HG03457 (cell line): ENCODE measurements around the gene SLC9C1.

Source experiments
- ATAC-seq: cut with Tn5 transposase; IDR thresholded peaks from one replicate; pipeline ENCODE4 v1.9.1; 2021; ENCODE audit warnings: moderate number of reproducible peaks; ENCODE audit not compliant: unreplicated experiment

The SLC9C1 gene

DNA sequence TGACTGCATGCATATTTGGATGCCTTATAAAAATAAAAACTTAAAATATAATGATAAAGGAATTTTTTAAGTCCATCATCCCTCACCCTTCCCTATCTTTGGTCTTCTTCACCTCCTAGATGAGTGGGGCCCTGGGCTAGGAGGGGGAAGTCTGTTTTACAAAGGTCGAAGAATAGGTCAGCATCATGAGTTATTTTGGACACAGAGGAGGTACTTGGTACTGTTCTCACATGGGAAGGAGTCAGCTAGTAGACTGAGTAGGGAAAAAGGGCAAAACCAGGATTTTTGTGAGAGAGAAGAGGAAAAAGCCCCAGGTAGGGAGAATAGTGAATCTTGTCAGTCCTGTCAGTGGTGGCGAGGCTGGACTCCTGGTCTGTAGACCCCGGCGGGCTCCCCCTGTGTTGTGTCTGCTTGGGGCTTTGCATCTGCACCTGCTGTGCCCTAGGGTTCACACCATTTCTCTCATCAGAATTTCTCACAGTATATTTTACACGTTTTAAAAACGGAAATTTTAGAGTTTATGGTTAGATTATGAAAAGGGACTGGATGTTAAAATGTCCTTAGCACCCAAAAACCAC lies 178.1 kb downstream of the SLC9C1 start:
- no peak for ATAC-seq

DNA sequence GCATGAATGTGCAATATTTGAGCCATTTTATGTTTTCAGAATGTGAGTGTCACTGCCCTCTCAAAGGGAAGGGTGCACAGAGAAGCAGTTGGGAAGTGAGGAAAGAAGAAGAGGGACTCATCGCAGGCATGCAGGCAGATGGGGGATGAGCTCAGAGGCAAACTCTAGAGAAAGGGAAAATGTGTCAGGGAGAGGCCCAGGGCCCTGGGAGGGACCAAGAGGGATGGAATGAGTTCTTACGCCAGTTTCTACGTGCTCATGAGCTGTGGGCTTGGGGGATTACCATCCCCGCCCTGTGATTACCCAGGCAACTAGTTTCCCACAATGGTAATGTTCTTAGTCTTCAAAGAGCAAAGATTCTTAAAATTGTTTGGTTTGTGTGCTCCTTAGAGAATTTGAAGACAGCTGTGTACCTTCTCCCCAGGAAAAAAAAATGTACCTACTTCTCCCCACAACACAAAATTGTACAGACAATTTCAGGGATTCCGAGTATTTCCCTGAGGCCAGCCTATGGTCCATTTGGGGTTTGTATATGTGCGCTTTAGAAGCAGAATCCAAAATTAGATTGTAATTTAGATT lies 178.8 kb downstream of the SLC9C1 start:
- ATAC-seq, result peak; percentile 34

DNA sequence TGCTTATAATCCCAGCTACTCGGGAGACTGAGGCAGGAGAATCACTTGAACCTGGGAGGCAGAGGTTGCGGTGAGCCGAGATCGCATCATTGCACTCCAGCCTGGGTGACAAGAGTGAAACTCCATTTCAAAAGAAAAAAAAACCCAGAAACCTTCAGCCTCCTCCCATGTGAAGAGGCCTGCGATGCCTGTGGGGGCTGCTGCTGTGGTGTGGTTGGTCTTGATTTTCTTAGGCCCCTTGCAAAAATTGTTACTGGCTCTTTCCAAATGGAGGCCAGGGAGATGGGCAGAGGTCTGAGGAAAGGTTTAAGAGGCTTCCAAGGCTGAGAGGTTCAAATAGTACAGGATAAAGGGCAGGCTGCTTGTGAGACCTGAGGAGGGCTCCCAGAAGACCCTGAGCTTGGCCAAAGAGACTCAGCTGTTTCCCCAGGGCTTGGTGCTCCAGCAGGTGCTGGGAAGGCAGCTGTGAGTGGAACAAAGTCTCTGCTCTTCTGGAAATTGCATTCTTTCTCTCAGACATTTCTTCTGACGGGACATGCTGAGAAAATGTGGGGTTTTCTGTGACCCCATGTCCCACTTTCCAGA lies 179.3 kb downstream of the SLC9C1 start:
- ATAC-seq, result no peak

DNA sequence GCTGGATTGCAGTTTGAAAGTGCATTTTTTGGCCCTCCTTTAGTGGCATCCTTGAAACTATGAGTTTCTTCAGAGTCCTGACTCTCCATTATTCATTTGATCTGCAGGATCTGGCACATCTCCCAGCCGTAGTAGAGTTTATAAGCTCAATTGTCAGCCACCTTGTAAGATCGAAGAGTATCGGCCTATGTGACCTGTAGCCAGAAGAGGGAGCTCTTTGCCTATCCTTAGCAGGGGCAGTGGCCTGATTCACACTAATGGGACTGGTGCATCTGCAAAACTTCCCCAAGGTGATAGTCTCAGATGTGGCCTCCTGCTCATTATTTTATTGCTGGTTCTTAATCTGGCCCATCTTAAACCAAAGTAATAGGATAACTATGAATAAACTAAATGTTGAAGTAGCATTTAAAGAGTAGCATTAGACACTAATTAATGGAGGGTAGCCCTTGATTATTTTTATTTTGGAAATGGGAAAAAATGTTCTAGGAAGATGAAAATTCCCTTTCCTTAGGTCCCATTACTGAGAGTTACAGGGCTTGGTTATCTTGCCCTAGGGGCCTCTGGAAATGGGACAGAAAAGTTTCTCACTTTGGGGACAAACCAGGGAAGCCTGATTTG lies 182.1 kb downstream of the SLC9C1 start:
- ATAC-seq, result peak; percentile 41

DNA sequence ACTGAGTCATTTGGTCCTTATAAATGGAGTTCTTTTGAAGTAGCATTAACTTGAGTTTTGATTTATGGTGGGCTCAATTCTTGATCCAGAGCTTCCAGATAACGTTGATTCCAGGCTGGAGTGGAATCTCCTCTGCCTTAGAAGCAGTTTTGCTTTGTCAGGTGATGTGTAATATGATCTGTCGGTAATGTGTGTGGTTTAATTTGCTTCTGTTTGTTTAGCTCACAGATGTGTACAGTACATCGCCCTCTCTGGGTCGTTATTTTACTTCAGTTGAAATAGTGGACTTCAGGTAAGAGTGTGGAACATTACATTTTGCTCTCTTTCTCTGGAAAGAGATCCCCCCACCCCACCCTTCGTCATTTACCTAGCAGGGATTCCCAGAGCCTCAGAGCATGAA lies 184.7 kb downstream of the SLC9C1 start:
- ATAC-seq, result no peak

DNA sequence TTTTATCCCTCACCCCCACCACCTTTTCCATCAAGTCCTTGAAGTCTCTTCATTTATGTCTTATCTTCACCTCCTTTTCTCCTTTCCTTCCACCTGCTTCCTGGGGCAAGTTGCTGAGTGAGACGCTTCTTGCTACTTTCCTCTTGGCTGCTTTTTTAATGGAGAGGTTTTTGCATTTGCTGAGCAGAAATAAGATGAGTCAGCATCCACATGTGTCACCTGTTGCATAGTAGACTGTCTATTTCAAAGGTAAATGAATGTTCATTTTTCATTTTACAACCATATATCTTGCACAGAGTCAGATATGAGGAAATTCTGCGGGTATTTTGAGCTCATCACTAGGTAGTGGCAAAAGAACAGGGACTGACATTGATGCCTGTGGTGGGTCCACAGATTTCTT lies 189.2 kb downstream of the SLC9C1 start:
- ATAC-seq, result no peak

DNA sequence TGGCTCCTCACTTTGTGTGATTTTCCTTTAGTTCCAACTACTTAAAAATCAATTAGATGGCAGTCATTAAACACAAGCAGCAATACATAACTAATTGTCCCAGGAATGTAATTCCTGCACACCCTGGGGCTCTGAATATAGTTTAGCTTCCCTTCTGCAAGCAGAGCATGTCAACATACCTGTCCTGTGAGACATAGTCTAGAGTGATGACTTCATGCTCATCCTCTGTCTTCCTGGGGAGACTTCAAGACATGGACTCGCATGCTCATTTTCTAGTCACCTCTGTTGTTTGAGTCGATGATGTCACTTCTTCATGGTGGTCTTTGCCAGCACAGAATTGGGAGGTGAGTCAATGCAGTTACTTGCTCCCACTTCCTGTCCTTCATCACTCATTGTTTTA lies 192.1 kb downstream of the SLC9C1 start:
- no peak for ATAC-seq

DNA sequence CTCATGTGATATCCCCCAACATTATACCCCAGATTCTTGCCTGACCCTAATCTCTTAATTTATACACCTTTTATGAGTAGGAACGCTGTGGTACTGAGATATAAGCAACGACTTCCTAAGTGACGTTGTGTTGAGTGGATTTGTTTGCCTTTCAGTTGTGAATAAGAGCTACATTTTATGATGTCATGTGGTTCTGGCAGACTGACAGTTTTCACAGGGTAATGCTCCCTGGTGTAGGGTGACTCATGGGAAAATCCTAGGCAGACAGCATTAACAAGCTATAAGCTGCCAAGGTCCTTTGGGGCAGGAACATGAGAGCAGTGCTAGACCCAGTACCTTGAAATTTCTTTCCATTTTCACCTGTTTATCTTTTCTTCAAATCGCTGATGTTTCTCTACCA lies 196.6 kb downstream of the SLC9C1 start:
- ATAC-seq, result no peak

DNA sequence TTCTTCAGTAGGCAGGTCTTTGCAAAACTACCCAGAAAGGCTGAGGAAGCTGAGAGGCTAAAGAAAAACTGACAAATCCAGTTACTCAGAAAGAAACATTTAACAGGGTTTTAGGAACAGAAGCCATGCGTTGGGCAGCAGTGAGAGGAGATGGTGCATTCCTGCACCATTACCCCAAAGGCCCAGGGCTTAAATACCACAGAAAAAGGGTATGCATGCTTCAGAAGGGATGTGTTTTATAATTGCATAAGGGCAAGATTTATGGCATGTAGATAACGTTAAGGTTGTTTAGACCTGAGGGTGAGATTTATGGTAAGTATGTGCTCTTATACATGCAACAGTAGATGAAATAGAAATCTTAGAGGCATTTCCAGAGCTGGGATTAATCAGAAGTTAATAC lies 197.8 kb downstream of the SLC9C1 start:
- no peak for ATAC-seq

DNA sequence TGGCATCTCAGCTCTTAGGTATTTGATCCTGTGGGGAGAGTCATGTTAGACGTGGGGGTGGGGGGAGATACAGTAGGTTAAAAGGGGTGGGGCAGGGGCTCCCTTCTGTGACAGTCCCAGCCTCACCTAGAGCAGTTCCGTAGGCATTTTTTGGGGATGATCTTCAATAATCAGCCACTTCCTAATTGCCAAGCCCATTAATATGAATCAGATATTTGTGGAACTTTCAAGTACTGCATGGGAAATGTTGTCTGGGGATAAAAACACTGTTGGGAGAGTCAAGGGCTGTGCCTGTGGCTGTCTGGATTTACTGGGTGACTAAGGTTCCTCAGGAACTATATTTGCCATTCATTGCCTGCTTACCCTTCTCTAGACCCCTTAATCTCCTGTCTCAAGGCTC lies 198.3 kb downstream of the SLC9C1 start:
- ATAC-seq, result no peak

DNA sequence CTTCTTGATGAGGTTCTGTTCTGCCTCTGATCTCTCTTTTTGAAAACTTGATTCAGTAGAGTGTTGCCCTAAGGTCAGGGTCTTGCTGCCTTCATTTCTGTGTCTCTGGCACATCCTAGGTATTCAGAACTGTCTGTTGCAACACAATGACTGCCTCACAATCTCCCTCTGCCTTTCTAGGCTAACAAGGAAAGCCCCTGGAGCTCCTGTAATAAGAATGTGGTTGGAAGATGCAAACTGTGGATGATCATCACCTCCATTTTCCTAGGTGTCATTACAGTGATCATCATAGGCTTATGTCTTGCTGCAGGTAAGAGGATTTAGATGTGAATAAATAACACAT lies 200.9 kb downstream of the SLC9C1 start:
- ATAC-seq, result no peak

DNA sequence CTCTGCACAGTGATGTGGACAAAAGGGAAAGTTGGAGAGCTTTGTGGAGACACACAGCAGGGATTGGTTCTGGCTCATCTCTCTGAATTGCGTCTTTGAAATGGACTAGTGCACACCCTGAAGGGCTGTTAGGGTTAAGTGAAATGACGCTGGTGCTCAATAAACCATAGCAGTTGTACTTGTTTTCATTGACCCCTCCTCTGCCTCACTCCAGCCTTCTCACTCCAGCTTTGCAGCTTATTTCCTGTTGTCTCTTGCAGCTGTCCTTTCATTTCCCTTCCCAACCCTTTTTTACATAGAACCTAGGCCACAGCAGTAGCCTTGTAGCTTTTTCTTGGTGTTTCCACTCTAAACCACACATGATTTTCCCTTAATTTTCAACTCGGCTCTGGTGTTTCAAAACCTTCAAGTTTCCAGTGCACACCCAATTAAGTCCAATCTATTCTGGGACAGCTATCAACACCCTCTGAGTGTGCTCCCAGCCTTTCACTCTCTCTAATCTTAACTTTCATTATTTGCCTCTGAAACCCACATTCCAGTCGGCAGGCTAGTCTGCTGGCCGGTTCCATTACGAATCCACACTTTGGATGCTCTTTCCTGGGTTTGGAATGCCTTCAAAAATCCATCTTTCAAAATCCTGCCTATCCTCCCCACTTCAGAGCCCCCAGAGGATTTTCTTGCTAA lies 201.4 kb downstream of the SLC9C1 start:
- ATAC-seq, result no peak

DNA sequence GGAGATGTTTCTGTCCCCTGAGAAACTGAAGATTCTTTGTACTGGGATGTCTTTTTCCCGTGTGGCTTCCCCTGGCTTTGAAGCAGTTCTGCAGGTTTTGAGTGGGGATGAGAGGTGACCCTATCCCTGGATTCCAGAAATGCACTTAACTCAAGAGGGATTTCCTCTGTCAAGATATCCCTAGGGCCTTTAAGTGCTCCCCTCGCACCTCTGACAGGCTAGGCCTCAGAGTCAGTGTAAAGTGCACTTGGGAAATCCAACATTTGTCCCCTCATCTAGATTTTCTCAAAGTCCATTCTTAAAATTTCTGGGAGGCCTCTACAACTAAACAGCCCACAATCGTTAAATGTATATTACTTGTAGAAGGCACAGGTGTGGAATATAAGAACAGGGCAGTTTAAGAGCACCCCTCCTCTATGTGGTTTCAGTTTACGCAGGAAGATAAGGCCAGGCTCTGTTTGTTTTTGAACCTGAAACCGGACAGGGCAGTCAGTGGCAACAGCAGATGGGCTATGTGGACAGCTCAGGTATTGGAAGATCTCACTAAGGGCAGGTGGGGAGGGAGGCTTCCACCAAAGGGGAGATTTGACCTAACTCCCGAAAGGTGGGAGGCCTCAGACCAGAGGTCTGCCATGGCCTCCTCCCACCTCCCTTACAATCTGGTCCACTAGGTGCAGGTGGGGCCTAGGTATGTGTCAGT lies 203.0 kb downstream of the SLC9C1 start:
- no peak for ATAC-seq
